AG08396 (cell line): ENCODE results near the gene TATDN2.
A peak's percentile ranks its signal among the peaks of the same experiment; 100 is the strongest.

Experiments
- DNase-seq: peaks from one replicate; pipeline ENCODE4 v3.0.0; 2012; ENCODE audit warnings: low spot score, mixed read lengths

The TATDN2 gene, protein sequence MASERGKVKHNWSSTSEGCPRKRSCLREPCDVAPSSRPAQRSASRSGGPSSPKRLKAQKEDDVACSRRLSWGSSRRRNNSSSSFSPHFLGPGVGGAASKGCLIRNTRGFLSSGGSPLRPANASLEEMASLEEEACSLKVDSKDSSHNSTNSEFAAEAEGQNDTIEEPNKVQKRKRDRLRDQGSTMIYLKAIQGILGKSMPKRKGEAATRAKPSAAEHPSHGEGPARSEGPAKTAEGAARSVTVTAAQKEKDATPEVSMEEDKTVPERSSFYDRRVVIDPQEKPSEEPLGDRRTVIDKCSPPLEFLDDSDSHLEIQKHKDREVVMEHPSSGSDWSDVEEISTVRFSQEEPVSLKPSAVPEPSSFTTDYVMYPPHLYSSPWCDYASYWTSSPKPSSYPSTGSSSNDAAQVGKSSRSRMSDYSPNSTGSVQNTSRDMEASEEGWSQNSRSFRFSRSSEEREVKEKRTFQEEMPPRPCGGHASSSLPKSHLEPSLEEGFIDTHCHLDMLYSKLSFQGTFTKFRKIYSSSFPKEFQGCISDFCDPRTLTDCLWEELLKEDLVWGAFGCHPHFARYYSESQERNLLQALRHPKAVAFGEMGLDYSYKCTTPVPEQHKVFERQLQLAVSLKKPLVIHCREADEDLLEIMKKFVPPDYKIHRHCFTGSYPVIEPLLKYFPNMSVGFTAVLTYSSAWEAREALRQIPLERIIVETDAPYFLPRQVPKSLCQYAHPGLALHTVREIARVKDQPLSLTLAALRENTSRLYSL

DNA sequence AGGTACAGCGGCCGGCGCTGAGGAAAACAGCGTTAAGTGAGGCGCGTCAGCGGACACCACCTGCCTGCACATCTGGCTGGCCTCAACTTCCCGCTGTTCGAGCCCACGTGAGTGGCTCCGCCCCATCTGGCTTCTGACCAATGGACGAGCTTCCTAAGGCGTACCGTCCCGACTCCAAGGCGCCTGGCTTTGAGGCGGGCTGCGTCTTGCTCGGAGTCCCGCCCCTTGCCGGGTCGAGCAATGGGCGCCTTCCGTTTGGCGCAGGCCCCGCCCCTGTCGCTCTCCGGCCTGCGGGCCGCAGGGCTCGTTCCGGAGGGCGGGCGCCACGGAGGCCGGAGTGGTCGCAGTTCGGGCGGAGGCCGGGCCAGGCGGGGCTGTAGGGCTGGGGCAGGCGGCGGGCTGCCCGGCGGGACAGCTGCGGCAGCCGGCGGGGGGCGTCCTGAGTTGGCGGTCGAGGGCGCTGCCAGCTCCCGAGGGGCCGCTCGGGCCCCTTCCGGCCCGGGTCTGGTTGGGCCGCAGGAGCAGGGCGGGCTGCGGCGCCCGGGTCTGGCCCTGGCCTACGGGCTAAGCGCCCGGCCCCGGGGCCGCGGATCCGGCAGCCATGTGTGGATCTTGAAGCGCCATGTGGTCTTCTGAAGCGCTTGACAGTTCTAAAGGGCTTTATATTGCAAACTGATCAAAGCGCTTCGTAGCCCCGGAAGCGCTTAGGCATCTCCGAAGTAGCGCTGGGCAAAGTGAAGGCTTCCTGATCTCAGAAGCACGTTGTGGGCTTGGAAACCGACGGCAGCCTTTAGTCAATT is at the start of gene TATDN2:
TATDN2 (plus strand) TSS at position 276 of the 800 bp plus-strand sequence. CDS start 742 bp downstream, outside the sequence.
- DNase-seq: peak; percentile 99

DNA sequence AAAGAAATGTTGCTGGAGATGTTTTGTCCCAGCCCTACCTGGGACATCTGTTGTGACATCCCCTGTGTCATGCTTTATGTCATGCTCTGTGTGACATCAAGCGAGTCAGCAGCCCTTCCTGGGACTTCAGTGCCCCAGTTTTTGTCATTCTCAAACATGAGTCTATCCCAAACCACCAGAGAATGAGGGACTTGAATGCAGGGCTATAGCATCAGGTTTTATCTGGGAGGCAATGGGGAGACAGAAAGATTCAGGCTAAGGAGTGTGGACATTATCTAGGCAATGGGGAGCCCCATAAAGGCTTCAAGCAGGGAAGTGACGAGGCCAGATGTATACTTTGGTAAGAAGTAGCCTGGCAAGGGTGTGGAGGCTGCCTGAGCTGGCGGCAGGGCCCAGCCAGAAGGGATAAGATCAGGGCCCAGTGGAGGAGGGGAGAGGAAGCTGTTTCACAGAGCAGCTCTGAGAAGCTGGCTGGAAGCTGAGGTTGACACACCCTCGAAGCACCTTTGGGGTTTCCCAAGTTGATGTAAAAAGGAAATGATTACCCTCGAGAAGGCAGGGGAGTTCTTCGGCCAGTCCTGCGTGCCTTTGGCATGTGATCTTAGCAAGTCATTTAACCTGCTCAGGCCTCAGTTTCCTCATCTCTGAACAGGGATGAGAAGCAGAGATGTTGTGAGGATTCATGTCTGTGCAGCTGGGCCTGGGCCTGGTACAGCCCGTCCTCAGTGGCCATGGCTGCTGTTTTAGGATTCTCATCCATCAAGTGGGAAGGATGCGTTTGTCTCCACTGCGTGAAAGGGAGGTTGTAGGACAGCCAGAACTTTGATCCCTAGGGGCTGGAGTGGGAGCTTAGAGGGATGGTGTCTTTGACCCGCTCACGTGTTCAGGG is 49.3 kb upstream of the TATDN2 start:
- DNase-seq: no peak

DNA sequence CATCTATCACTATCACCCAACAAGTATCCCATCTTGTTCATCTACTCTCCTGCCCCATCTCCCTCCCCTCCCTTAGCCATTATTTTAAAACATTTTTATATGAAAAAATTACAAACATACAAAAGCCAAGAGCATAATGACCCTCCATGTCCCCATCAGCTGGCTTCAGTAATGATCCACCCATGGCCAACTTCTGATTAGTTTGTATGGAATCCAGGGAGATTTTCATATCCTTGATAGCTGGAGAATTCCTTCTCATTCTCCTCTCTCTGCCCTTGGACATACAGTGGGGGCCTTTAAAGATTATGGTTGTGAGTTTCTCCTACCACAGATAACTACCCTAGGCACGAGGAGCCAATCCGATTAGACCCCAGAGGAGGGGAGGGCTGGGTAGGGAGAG is 43.3 kb upstream of the TATDN2 start:
- no peak for DNase-seq

DNA sequence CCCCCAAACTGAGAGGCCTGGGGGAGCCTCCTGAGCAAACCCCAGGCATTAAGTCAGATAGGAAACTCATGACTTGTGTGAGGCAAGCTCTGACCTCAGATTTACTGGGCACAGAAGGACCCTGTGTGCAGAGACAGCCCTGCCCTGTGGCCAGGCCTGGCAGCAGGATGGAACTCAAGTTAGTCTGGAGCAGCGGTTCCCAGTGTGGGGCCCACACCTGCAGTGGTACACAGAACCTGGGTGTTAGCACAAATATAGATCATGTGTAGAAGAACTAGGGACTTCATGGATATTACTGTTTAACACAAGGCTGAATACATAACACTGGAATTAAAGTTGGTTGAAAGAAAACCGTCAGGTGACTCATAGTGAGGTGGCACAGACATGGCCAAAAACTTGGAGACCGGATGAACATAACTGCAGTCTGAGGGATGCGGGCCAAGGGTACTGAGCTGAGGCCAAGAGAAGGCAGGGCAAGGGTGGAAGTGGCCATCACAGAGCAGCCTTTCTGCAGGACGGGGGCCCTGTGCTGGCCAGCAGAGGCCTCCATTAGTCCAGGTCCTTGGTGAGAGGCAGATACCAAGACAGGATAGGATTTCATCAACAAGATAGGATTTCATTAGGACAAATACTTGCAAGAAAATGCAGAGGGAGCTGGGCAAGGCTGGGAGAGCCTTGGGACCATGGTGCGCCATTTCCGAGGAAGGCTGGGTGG is 42.7 kb upstream of the TATDN2 start:
- peak; percentile 77 for DNase-seq

DNA sequence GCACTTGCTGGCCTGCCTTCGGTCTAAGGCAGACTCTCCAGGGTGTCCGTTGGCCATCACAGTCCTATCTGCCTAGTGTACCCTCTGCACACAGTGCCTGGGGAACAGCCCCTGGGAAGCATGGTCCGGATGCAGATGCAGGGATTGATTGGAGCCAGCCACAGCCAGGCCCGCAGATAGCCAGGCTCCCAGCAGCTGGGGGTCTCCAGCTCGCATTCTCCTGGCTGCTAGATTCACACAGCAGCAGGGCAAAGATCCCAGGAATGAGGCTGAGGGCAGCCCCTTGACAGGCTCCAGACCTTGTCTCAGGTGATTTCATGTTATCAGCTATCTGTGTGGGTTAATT is 42.1 kb upstream of the TATDN2 start:
- no peak for DNase-seq

DNA sequence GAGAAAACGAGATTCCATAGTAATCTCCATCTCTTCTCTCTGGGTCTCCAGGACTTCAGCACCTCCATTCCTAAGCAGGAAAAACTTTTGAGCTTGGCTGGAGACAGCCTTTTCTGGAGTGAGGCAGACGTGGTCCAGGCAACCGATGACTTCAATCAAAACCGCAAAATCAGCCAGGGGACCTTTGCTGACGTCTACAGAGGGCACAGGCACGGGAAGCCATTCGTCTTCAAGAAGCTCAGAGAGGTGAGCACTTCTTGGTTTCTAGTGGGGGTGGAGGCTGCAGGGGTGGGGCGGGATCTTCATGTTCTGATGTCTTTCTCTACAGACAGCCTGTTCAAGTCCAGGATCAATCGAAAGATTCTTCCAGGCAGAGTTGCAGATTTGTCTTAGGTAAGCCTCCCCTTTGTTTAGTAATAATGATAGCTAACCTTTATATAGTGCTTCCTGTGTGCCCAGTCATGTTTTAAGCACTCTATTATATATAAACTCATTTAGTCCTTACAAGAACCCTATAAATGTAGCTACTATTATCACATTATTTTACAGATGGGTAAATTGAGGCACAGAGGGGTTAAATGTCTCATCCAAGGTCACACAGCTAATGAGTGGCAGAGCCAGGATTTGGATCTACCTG is 35.0 kb upstream of the TATDN2 start:
- no peak for DNase-seq

DNA sequence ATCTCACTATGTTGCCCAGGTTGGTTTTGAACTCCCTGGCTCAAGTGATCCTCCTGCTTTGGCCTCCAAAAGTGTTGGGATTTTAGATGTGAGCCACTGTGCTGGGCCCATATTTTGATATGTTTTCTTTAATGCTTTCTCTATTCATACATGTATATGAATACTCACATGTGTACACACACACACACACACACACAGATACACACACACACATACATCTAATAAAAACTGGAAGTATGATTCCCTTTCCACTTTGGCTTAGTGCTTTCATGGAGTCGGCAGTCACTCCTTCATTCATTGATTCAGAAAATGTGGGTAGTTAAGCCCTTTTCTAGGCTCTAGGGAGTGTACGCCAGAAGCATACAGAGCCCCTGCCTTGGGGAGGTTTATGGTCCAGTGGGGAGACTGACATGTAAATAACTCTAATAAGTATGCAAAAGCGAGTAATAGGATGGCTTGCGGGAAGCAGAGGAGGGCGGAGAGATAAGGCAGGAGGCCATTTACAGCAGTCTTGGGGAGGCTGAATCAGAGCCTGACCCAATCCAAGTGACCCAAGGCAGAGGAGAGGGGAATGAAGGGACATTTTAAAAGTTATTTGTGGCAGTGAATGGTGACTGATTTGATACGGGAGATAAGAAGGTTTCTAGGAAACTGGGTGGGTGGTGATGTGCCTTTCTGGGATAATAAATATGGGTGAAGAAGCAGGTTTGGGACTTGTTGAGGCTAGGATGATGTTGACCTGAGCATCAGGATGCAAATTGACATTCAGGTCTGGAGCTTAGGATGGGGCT is 32.5 kb upstream of the TATDN2 start:
- DNase-seq: no peak

DNA sequence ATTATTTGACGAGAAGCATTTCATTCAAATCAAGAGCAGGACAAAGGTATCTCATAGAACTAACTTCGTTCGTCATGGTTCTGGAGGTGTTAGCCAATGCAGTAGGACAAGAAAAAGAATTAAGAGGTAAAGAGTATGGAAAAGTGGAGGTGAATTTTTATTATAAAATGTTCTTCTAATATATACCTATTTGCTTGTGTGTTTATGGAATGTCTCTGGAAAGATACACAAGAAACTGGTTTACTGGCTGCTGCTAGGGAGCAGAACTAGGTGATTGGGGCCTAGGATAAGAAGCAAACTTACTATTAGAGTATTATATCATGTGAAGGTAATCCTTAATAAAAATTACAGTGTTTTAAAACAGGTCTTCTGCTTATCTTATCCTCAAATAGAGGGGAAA is 30.9 kb upstream of the TATDN2 start:
- DNase-seq: no peak

DNA sequence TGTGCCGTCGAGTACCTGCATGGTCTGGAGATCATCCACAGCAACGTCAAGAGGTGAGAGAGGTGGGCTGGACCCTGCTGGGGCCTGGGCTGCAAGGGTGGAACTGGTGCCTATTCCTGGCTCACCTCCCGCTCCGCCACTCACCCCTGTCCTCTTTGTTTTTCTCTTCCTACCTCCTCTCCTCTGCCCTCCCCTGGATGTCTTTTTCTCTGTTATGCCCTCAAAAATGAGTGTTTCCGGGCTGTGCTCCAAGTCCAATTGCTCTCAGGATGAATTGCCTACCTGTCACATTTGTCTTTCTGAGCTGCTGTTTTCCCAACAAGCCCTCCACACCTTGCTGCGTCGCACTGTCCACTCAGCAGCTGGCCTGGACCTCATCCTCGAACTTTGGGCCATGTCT is 28.5 kb upstream of the TATDN2 start:
- DNase-seq: no peak

DNA sequence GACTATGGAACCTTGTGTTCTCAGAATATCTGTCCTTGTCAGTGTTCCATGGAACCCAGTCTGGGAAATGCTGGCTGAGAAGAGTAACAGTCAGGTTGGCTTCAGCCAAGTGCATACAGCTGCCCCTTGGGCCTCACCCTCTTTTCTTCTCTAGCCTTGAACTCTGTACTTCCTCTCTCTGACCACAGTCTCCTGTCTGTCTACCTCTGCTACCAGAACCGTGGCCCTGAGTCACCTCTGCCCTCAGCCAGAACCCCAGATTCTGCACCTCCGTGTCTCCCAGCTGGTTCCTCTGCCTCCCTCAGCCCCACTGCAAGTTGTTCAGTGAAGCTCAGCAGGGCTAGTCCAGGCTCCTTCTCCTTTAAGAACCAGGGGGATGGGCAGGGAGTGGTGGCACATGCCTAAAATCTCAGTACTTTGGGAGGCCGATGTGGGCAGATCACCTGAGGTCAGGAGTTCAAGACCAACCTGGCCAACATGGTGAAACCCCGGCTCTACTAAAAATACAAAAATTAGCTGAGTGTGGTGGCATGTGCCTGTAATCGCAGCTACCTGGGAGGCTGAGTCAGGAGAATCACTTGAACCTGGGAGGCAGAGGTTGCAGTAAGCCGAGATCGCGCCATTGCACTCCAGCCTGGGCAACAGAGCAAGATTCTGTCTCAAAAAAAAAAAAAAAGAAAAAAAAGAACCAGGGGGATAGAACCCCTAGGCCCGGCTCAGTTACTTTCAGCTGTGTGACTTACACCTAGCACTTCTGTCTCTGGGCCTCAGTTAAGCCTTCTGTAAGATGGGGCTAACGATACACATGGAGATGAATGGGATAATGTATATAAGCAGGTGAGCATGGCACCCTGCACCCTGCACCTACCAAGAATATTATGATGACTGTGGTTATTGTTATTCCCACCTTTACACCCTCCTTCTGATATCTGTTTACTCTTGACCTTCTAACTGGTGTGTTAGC is 24.3 kb upstream of the TATDN2 start:
- no peak for DNase-seq

DNA sequence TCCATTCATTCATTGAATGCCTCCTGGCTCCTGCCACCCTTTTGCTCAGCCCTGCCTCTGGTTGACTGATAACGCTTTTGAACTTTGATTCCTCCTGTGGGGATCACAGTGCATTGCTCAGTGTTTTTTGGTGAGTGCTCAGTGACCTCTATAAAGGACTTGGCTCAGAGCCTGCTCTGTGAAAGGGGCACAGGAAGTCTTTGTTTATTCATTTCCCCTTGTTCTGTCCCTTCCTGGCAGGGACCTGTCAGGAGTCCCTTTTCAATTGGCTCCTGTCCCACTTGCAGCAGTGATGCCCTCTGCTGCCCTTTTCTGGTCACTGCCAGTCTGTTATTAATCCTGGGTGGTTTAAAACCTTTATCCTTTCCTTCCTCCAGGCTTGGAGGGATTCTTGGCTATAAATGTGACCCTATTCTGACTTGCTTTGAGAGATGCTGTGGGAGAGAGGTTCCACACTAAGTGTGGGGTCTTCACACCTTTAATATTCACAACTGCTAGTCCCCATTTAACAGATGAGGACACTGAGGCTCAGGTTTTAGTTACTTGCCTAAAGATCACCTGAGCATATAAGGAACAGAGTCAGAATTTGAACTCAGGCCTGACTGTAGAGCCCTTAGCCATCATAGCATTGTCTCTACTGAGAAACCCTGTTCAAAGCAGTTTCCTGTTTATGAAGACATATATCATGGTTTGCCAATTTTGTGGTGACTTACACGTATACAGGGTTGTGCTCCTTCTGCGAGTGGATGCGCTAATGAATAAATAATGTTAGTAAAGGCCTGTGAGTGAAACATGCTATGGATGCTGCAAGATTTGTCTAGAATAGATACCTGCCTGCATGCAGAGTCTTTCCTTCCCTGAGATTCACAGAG is 23.2 kb upstream of the TATDN2 start:
- peak; percentile 80 for DNase-seq

DNA sequence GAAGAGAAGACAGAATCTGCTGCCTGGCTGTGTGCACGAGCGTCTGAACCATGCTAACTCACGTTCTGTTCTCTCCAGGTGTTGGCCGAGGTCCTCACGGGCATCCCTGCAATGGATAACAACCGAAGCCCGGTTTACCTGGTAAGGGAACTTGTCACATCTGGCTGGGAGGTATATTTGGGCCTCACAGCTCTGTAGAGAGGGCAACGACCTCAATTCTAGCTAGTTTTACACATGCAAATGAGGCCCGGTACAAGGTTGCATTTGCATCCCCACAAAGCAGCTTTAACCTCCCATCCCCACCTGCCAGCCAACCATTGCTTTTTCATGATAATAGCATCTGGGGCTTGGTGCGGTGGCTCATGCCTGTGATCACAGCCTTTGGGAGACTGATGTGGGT is 22.0 kb upstream of the TATDN2 start:
- no peak for DNase-seq

DNA sequence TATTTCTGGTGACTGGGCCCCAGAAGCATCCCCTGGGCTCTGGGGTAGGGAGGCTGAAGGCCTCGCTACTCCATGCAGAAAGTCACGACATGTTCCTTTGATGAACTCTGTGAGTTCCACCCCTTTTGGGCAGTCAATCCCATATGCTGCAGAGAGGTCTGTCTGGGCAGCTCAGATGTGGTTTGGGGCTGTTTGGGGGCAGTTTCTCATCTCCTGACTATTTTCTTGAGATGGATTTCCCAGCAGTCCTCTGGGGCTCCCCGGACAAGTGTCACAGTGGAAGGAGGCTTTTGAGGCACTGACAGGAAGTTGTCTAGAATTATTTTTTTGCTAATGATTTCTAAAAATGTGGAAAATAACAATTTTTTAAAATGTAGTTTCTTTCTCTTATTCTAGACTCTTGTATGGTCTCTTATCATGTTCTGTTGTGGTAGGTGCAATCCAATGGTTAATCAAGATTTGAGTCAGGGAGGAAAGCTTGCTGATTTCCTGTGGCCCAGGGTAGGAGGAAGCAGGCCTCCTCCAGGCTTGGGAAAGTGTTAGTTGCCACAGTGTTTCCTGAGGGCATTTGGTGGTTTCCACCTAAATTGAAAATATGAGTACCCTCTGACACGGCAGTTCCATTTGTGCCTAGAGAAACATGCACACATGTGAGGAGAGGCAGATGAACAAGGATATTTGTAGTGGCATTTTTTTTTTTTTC is 19.9 kb upstream of the TATDN2 start:
- no peak for DNase-seq

DNA sequence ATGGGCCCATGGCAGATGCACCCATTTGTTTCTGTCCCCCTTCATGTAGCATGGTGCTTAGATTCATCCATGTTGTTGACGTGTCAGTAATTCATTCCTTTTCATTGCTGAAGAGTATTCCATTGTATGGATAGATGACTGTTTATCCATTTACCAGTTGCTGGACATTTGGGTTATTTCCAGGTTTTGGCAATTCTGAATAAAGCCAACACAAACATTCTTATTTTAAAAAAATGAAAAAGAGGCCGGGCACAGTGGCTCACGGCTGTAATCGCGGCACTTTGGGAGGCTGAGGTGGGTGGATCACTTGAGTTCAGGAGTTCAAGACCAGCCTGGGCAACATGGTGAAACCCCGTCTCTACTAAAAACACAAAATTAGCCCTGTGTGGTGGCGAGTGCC is 18.7 kb upstream of the TATDN2 start:
- DNase-seq: no peak

DNA sequence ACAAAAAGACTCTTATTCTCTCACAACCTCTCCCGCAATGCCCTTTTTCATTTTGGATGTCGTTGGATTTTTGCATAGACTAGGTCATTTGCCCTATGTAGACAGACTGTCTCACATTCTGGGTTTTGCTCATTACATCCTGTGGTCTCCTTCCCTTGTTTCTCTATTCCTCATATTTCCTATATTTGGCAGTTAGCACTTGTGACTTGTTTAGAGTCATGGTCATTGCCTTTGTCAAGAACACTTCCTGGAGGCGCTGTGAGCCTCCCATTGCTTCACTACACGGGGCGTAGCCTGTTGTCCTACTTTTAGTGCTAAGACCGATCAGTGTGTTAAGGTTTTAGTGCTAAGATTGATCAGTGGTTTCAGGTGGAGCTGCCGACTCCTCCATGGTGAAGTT is 16.1 kb upstream of the TATDN2 start:
- no peak for DNase-seq

DNA sequence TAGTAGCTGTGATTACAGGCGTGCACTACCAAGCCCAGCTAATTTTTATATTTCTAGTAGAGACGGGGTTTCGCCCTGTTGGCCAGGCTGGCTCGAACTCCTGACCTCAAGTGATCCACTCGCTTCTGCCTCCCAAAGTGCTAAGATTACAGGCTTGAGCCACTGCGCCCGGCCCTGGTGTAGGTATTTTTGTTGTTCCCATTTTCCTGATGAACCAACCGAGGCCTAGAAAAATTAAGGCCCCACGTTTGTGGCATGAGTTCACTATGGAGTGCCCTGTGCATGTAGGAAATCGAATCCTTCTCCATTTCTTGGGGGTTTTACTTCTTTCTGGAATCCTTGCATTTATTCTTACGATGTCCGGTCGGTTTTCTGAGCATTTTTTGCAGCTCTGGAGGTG is 14.3 kb upstream of the TATDN2 start:
- DNase-seq: no peak
